ENCODE measurements around the gene RALA.

- TF ChIP-seq CTCF (IDR thresholded peaks at IDR 0.05): no peak
- no peak for TF ChIP-seq POLR2A (IDR thresholded peaks at IDR 0.05)
These were observed 76.8 kb downstream of the RALA start for GRCh38 chr7:39700165-39700564.

All from thyroid gland (tissue), 4 donors.